Activated CD4-positive, CD25-positive, alpha-beta regulatory T cell treated with anti-CD3 and anti-CD28 coated beads, Interleukin-2, amount 50 U/mL, for 72 hours (primary cell): Measurements from ENCODE around the gene CENPO.
A peak's percentile ranks its signal among the peaks of the same experiment; 100 is the strongest.
"Not testable (repeated sequence)": the region's sequence is repeated elsewhere in the genome, so short reads cannot be mapped to it uniquely, and the experiment has no call there.

Source experiments
- DNase-seq: peaks from one replicate; pipeline ENCODE4 v3.0.0; 2021

The CENPO gene

DNA sequence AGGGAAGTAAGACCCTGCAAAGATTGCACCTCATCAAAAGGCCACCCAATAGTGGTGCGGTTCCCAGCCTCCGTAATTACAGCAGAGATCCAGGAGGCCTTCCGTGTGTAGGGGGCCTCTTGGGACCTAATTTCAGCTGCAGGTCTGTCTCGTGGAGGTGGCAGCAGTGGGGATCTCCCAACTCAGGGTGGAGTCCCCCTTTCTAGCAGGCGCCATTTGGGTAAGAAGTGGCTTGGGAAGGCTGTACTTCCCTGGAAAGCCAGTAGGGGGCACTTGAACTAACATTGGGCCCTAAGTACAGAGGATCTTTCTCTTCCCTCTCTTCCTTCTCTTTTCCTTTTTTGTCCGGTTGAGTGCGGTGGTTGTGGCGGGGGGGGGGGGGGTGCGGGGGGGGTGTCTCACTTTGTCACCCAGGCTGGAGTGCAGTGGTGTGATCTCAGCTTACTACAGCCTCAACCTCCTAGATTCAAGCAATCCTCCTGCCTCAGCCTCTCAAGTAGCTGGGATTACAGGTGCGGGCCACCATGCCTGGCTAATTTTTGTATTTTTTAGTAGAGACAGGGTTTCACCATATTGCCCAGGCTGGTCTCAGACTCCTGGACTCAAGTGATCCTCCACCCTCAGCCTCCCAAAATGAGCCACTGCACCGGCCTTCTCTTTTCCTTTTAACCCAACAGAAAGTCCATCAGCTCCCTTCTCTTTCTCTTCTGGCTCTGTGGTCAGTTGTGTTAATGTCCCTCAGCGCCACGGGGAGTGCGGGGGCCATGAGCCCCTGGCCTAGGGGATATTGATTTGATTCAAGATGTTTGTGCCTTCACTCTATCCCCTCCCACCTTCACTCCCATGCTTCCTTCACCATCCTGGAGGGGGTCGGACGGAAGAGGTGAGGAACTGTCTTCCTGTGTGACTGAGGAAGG, 32.0 kb downstream of the CENPO start:
- peak; percentile 50 for DNase-seq

DNA sequence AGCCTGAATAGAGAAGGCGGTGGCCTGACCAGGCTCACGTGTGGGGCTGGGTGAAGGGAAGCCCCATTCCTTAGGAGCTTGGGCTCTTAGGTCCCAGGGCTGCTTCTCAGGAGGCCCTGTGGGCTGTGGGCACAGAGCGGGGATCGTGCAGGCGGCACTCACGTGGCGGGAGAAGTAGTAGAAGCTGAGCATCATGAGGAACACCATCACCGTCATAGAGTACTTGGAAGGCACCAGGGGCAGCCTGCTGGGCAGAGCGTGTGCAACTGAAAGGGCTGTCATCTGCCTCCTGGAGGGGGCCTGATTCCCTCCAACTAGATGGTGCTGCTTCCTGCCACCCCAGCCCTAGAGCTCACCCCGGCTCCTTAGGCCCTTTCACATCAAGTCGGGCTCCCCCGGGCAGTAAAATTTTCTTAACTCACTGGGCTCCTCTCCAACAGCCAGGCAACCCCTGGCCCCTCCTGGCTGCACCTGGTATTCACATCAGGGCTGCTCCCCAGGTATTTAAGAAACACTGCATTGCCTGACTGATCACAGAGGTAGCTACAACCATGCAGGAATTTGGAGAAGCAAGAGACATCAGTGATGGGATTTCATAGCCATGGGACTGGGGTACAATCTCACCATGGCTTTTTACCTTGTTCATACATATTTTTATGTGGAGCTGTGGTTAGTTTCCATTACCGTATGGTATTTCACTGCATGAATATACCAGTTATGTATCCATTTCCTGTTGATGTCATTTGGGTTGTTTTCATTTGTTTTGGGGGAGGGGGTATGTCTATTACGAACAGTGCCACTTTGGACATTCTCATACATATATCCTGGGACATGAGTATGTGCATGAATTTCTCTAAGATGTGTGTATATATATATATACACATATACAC, 32.9 kb downstream of the CENPO start:
- no peak for DNase-seq

DNA sequence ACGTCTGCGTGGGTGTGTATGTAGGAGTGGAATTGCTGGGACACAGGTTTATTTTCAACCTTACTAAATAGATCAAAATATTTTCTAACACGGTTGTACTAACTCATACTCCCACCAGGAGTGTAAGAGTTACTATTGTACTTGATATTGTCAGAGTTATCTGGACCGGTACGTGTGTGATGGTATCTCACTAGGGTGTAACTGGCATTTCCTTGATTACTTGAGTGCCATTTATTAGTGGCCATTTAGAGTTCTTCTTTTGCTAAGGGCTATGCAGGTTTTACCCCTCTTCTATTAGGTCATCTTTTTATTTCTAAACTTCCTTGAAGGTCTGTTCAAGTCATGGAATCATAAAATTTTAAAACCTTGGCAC, 33.5 kb downstream of the CENPO start:
- no peak for DNase-seq

DNA sequence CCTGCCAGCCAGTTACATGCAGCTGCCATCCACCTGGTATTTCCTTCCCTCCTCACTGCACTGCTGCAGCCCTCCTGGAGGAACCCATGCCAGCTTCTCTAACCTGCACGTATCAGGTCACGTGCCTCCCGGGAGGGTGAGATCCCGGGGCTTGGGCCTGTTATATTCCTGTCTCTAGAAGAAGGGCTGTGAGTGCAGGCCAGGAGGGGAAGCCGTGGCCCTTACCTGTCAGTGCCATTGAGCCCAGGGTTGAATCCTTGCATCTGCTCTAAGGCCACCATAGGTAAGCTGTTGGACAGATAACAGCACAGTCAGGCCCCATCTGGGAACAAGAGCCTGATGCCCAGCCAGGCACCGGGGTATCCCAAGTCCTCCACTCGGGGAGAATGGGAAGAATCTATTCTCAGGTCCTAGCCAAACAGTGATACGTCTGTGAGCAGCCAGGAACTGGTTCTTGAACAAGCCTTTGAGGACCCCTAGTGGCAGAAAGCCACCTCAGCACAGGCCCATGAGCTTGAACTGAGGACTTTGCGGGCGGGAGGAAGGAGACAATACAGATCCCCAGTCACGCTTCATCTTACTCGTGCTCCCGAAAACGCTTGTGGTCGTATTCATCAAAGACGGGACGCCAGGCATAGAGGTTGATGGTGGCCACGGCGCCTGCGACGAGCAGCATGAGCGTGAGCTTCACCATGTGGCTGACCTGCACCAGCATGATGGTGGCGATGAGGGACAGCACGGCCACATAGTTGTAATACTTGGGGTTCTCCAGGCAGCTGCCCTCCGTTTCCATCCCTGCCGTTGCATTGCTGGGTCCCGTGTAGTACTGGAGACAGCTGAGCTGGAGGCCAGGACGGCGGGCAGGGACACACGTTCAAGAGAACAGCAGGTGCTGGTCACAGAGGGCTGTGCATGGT, 34.4 kb downstream of the CENPO start:
- DNase-seq, result peak; percentile 60

DNA sequence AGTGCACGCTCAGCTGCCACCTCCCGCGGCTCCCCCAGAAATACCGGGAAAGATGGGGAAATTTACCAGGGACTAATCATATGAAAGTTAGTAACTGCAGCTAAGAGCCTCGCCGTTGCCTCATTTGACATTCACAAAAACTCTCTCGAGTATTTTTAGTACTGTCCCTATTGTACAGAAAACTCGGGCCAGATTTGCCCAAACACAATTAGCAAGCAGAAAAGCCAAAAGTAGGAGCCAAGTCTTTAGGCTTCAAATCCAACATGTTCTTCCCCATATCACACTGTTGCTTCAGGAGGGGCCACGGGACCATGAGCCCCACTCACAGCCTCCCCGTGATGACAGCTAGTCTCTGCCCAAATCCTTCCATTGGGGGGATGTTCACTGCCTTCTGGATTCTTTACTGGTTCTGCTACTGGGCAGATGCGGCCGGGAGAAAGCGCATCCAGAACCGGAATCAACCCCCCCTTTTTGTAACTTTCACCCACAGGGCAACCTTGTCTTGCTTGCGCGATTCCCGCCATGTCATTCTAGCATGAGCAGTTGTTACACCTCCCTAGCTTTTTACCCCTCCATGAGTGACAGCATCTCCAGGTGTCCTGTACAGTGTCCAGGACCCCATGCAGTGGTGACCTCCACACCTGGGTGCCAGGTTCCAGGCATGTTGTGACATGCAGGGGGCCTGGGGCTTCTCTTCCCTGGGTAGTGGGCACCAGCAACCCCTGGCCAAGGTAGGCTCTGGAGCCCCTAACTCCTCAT, 35.2 kb downstream of the CENPO start:
- DNase-seq, result no peak

DNA sequence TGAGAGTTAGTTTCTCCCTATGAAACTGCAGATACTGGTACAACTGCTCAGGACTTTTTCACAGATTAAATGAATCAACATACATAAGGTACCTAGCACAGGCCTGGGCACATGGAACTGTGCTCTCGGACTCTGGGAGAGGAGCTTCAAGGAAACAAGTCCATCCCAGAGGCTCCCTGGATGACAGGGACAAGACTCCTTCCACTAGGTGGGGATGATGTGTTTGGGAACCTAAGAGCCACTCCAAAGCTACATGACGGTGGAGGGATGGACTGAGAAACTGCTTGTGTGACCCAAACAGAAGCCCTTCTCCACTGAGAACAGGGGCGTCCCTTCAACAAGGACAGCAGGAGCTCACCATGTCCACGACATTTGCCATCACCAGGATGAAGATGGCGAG, 37.1 kb downstream of the CENPO start:
- DNase-seq, result no peak

DNA sequence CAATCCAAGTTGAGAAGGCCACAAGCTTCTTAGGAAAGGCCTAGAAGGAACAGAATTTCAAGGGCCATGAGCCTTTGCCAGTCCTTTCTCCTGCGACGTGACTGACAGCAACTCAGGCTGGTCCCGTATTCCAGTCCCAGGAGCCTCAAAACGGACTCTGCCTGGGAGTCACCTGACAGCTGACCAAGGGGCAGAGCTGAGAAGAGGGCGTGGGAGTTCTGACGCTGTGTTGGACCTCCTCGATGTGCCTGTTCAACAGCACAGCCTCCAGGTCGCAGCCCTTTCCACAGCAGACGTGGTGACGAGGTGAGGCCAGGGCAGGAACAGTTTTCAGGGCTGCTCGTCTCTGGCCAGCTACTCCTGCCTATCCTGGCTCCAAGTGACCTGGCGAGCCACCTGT, 37.6 kb downstream of the CENPO start:
- no peak for DNase-seq

DNA sequence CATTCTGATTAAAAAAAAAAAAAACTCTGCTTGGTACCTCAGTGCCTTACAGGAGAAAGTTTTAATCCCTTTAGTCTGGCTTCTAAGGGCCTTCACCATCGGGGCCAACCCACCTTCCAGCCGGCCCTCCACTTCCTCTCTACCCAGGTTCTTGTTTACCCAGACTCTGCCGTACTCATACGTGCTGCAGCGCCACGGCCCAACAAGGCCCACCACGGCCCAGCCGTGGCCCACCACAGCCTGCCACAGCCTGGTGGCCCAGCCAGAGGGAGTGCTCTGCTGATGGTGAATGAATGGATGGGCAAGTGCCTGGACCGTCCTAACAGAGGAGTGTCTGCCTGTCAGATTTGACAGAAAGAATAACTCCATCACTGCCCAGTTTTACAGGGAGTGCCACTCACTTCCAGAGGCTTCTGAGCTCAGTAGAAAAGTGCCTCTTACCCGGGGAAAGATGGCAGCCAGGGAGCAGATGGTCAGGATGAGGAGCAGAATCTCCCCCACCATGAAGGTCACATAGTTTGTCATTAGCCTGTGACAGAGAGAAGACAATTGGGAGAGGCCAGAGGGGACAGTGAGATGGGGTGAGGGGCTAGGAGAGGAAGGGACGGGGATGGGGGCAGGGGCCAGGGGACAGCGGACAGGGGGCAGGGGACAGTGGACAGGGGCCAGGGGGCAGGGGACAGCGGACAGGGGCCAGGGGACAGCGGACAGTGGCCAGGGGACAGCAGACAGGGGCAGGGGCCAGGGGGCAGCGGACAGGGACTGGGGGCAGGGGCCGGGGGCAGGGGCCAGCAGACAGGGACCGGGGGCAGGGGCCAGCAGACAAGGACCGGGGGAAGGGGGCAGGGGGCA, 38.2 kb downstream of the CENPO start:
- DNase-seq, result no peak

DNA sequence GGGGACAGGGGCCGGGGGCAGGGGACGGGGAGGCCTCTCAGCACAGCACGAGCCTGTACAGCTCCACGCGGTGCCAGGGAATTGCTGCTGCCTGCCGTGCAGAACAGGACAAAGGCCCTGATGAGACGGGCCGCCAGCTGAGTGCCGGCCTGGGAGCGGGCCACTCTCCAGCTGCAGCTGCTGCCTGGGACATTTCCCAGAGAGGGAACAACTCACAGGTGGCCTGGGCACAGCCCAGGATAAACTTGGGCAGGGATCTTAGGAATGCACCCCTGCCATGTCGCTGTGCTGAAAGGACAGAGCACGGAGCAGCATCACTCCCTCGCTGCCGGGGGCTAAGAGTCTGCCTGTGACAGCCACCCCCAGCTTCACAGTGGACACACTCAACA, 38.8 kb downstream of the CENPO start:
- DNase-seq, result no peak

DNA sequence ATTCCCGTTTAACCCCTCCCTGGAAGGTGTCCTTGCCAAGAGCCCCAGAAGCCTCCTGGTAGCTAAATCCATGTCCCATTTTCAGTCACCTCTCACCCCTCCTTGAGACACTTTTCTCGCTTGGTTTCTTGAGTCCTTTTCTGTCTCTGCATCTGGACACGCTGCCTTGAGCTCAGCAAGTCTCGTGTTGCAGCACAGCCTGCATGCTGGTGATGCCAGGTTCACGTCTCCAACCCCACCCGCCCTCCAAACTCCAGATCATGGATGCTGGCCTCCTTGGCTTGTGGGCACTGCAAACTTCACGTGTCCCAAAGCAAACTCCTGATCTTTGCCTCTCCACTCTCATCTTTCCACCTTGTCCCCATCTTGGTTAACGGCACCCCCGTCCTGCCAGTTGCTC, 39.3 kb downstream of the CENPO start:
- DNase-seq, result no peak

DNA sequence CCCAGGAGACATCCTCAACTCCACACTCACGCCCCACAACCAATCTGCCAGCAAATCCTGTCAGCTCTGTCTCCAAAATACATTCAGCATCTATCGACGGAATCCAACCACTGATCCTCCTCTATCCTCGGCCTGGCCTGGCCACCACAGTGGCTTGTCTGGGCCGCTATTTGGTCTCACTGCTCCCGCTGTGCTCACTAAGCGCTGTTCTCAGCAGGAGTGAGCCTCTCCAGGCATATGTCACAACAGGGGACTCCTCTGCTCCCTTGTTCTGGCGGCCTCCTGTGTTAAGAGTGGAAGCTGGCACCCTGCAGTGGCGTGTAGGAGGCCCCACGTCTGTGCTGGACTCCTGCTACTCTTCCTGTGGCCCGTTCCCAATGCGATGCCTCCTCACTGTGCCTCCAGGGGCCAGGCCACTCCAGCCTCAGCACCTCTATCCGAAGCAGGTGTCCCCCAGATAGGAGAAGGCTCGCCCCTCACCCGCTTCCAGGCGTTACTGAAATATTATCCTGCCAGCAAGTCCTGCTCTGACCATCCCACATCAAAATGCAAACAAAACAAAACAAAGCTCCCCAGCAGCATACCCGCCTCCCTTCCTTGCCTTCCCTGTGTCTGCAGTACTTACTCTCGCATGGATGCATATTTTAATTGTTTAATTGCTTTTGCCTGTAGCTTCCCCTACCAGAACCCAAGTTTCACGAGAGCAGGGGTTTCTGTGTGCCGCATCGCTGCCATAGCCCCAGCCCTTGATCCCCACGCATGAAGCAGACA, 39.9 kb downstream of the CENPO start:
- DNase-seq, result no peak

DNA sequence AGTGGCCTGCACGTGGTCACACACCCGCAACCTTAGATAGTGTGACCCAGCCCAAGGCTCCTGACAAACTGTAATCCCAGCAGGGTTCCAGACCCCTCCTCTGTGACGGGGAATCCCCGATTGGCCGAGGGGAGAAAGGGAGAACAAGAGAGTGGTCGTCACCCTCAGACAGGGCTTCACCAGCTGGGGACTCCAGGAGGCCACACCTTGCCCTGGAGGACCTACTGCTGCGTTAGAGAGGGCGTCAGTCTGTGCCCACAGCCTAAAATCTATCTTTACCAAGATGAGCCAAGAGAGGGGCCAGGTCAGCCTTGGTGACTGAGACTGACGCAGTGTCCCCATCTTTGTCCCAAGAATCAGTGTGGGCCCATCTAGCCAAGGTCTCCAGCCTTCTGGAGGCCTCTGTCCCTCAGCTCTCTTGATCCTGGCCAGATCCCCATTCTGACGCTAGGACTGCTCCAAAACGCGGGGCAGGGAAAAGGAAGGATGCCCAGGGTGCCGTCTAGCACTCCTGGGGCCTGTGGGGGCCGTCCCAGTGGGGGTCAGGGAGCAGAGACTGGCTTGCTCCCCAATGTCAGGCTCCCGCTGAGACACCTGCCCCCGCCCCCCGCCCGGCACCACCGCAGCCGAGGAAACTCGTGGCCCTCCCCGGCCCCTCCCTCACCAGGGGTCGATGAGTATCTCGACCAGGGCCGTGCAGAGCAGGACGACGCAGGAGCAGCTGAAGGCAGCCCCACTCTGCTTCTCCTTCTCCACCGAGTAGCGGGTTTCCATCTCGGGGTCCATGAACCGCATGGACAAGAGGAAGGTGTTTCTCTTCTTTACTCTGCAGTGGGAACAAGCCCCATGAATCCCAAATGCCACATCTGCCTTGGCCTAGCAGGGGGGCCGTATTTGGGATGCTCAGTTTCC, 40.9 kb downstream of the CENPO start:
- DNase-seq, result no peak

DNA sequence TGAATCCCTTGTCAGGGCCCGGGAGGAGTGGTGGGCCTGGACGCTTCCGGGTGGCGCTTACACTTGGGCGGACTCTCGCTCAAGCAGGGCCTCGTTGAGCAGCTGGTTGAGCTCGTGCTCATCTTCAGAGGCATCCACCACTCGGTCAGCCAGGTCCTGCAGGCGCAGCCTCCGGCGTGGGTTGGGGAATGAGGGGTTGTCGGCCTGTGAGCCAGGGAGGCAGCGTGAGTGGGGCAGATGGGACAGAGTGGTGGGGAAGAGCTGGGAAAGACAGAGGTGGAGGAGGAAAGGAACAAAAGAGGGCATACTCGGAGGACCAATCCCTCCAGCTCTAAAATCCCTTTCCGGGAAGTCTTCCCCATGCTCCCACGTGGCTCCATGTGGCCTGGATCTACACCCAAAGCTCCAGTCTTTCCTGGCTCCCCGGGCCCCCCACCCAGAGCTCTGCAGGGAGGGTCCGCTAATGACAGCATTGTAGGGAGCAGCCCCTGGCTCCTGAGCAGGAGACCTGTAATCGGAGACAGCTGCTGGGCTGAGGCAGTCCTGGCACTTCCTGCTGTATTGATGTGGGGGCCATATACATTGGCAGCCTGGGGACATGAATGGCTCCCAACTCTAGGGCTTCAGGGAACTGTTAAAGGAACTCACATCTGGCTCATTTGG, 41.6 kb downstream of the CENPO start:
- DNase-seq, result no peak

DNA sequence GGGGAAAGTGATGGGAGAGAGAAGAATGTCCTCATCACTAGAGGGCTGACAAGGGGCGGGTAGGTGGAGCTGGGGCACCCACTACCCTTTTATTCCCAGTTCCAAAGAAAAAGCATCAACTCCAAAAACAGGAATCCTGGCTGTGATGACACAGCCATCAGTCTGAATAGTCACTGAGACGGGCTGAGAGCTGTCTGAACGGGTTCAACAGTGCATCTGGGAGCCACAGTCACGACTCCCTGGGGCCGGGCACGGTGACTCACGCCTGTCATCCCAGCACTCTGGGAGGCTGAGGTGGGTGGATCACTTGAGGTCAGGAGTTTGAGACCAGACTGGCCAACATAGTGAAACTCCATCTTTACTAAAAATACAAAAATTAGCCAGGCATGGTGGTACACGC, 42.2 kb downstream of the CENPO start:
- not testable (repeated sequence) for DNase-seq

DNA sequence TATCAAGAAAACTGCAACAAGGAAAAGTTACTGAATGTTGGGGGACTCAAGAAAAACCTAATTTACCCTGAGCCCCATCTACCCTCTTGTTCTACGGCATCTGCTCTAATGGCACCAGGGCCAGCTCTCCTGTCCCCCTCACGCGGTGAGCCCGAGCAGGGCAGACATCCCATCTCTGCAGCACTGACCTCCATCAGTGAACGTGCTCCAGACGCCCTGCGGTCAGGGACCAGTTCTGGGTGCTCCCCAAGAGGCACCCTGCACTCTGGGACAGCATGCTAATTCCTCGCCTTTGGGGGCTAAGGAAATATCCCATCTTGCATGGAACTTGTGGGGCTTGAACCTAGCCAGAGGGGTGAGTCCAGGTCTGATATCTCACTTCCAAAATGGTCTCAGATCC, 43.0 kb downstream of the CENPO start:
- no peak for DNase-seq

DNA sequence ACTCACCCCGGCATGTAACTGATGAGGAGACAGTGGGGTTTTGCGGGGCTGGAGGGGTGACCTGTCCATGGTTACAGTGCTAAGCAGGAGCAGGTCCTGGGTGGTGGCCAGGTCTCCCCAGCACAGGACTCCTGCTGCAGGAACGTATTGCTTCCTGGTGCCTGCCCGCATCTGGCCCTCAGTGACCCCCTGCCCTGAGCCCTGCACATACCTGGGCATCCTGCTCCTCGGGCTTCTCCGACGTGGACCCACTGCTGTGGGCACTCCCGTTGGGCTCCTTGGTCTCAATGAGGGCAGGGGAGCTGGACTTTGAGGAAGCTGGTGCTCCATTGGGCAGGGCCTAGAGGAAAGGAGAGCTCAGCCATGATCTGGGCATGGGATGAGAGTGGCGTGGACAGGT, 43.5 kb downstream of the CENPO start:
- no peak for DNase-seq

DNA sequence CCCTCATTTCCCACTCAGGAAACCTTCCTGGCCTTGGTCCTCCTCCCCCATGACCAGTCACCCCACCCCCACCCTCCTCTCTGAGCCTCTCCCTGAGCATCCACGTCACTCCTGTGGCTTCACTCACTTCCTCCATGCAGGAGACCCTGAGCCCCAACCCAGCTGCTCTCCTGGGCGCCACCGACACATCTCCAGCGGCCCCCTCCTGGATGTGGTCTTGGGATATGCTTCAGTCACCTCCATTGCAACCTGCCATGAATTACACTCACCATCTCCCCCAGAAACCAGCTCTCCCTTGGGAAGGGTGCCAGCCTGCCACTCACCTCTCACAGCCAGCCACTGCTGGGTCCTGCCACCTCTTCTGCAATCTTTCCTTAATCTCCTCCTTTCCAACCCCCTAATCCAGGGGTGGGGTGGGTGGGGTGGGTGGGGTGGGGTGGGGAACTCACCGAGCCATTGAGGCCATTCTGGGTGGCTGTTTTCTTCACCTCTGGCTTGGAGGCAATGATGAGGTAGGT, 44.8 kb downstream of the CENPO start:
- DNase-seq, result no peak

DNA sequence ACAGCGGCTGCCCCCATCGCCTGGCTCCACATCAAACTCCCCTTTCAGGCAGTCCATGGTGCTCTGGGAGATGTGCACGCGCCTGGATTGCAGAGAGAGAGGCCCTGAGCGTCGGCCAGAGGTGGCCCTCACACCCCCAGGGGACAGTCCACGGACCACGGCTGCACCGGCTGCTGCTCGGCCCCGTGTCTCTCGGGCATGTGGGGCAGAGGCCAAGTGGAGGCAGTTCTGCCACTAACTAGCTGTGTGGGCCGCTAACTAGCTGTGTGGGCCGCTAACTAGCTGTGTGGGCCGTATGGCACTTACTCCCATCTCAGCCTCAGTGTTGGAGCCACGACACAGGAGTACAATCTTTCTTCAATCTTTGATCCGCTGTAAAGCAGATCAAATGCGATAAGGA, 45.3 kb downstream of the CENPO start:
- DNase-seq, result no peak
